Gastroesophageal sphincter (tissue), 4 donors: Measurements from ENCODE around the gene PLA2G2A. TPM values are rescaled to one million over a fixed set of nuclear protein-coding genes. Genes with fewer than 3 reads are reported as not detected.
A peak's percentile ranks its signal among the peaks of the same experiment; 100 is the strongest.

Experiments used
- ATAC-seq: fragments of 150-250 bp; one replicate; pipeline ENCODE4 v1.9.1; 2016; ENCODE audit warnings: mild to moderate bottlenecking, moderate library complexity
- H3K27ac ChIP-seq, 4 donors: fragments of 200-600 bp; sonication (generic) in 3 of 4; 1 replicate in 3 of 4; 2 replicates in 1 of 4; pipeline ENCODE4 v1.5.1; 2016 to 2019
- H3K27me3 ChIP-seq: fragments of 200-600 bp; sonication (generic); one replicate; pipeline ENCODE4 v1.5.1; 2019
- H3K36me3 ChIP-seq, 2 donors: fragments of 200-600 bp; sonication (generic); one replicate each; pipeline ENCODE4 v1.5.1; 2019; ENCODE audit warnings: control low read depth in 1 of 2
- H3K4me1 ChIP-seq, 3 donors: fragments of 200-600 bp; sonication (generic); 1 replicate in 2 of 3; 2 replicates in 1 of 3; pipeline ENCODE4 v1.5.1; 2016 to 2019; ENCODE audit warnings: control low read depth in 2 of 3
- H3K4me3 ChIP-seq, 2 donors: fragments of 200-600 bp; sonication (generic); one replicate each; pipeline ENCODE4 v1.5.1; 2019; ENCODE audit warnings: mild to moderate bottlenecking in 1 of 2, moderate library complexity in 1 of 2
- H3K9me3 ChIP-seq, 3 donors: fragments of 200-600 bp; sonication (generic); one replicate each; pipeline ENCODE4 v1.5.1; 2017 to 2019; ENCODE audit warnings: control low read depth in 2 of 3
- CTCF ChIP-seq, 4 experiments: fragments of 200-600 bp in 2 of 4; fragments of 450-650 bp in 2 of 4; sonication (generic) in 1 of 4; IDR thresholded peaks; one replicate each; pipeline ENCODE4 v1.5.1; 2017 to 2019; ENCODE audit warnings: antibody characterized with exemption in 4 of 4, mild to moderate bottlenecking in 2 of 4, moderate library complexity in 2 of 4
- EP300 ChIP-seq: sonication (generic); formaldehyde crosslinking; IDR thresholded peaks from one replicate; pipeline ENCODE4 v1.6.1; 2017; ENCODE audit warnings: antibody characterized with exemption, mild to moderate bottlenecking
- POLR2A ChIP-seq, 2 donors: fragments of 450-650 bp; IDR thresholded peaks; one replicate each; pipeline ENCODE4 v1.6.1; 2017; ENCODE audit warnings: antibody characterized with exemption in 2 of 2, mild to moderate bottlenecking in 2 of 2, moderate library complexity in 1 of 2
- POLR2AphosphoS5 ChIP-seq: sonication (generic); formaldehyde crosslinking; IDR thresholded peaks from one replicate; pipeline ENCODE4 v1.6.1; 2017; ENCODE audit warnings: antibody characterized with exemption
- WGBS, 2 donors: methylation state at CpG; one replicate each; pipeline ENCODE4 v1.1.5; 2018; ENCODE audit warnings: low coverage in 1 of 2; 5-methylcytosine and 5-hydroxymethylcytosine counted together
- total RNA-seq, 4 donors: library from RNA; depleted of rRNA; stranded (reverse); fragments of >200 nt; gene quantifications; one replicate each; pipeline ENCODE4 v1.1.0, GENCODE V29; 2016

The PLA2G2A gene
- 100 to 1,000 TPM in 1 of 4 donors, 10 to 100 TPM in 3; 16.5 to 300 (median 96.0) TPM for total RNA-seq

GRCh38 chr1:19979494-19979977 lies at the start of gene PLA2G2A:
PLA2G2A (minus strand) TSS chr1:19979618; CDS start chr1:19978773, 845 bp downstream.
- ATAC-seq: peak; percentile 76
- 69% methylated on average over 5 of the region's 8 CpGs; no CpG with 5 or more reads in 1 of the 2 donors for WGBS, 2 donors
- H3K9me3 ChIP-seq: no peaks in the 10 kb centered on the region
- peaks cover 0 to 40% (median 9%) of the 10 kb centered on the region in 3 donors for H3K4me1 ChIP-seq
- H3K27ac ChIP-seq: peak within 1 kb of the TSS in 3 of 4 donors; percentile 30 to 45 (median 32)
- H3K27me3 ChIP-seq: no peaks in the 10 kb centered on the region
- no peaks in the 10 kb centered on the region for H3K36me3 ChIP-seq
- H3K4me3 ChIP-seq: no peak within 1 kb of the TSS
- TF ChIP-seq CTCF (IDR thresholded peaks at IDR 0.05) (no peak), EP300 (no peak), POLR2AphosphoS5 (peak; percentile 71), POLR2A (IDR thresholded peaks at IDR 0.05) (peak in 1 of 2 donors; percentile 23)

GRCh38 chr1:20028726-20029125 lies 49.3 kb upstream of the PLA2G2A start:
- no peak overlapping the region for H3K4me3 ChIP-seq
- ATAC-seq: no peak
- H3K27ac ChIP-seq: no peak overlapping the region
- no peaks in the 10 kb centered on the region for H3K36me3 ChIP-seq
- no peaks in the 10 kb centered on the region for H3K4me1 ChIP-seq
- TF ChIP-seq CTCF (IDR thresholded peaks at IDR 0.05): no peak
- no peak for TF ChIP-seq EP300
- no peak for TF ChIP-seq POLR2AphosphoS5
- no peak for TF ChIP-seq POLR2A (IDR thresholded peaks at IDR 0.05)
- H3K9me3 ChIP-seq: peaks cover 0 to 2% (median 0%) of the 10 kb centered on the region in 3 donors
- H3K27me3 ChIP-seq: peaks cover 5% of the 10 kb centered on the region
- 17 to 66% methylated on average over 1 to 2 of the region's 5 CpGs for WGBS, 2 donors

GRCh38 chr1:20028125-20028524 lies 48.7 kb upstream of the PLA2G2A start:
- Histone ChIP-seq H3K27me3 (peaks cover 5% of the 10 kb centered on the region), H3K4me1 (no peaks in the 10 kb centered on the region), H3K36me3 (no peaks in the 10 kb centered on the region), H3K27ac (no peak overlapping the region), H3K4me3 (no peak overlapping the region), H3K9me3 (peaks cover 0 to 8% (median 0%) of the 10 kb centered on the region in 3 donors)
- WGBS, 2 donors: 83 to 84% methylated on average over 1 to 5 of the region's 5 CpGs
- ATAC-seq: no peak
- TF ChIP-seq EP300 (no peak), POLR2A (IDR thresholded peaks at IDR 0.05) (no peak), POLR2AphosphoS5 (no peak), CTCF (IDR thresholded peaks at IDR 0.05) (no peak)

- no peaks in the 10 kb centered on the region for H3K4me1 ChIP-seq
- peaks cover 0 to 31% (median 0%) of the 10 kb centered on the region in 3 donors for H3K9me3 ChIP-seq
- WGBS, 2 donors: 78 to 83% methylated on average over 1 of the region's 1 CpG
- TF ChIP-seq EP300: no peak
- no peaks in the 10 kb centered on the region for H3K36me3 ChIP-seq
- no peak for ATAC-seq
- H3K27ac ChIP-seq: no peak overlapping the region
- H3K27me3 ChIP-seq: no peaks in the 10 kb centered on the region
- no peak overlapping the region for H3K4me3 ChIP-seq
Measured at GRCh38 chr1:20017741-20018140, 38.3 kb upstream of the PLA2G2A start.

DNA sequence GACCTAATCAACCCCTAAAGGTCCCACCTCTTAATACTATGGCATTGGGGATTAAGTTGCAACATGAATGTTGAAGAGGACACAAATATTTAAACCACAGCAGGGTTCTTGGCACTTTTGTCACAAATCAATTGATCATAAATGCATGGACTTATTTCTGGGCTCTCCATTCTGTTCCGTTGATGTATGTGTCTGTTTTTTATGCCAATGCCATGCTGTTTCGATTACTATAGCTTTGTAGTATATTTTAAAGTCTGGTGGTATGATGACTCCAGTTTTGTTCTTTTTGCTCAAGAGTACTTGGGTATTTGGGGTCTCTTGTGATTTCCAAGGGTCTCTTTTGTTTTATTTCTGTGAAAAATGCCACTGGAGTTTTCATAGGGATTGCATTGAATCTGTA lies 34.7 kb upstream of the PLA2G2A start:
- no peaks in the 10 kb centered on the region for H3K36me3 ChIP-seq
- H3K9me3 ChIP-seq: peaks cover 0 to 31% (median 0%) of the 10 kb centered on the region in 3 donors
- ATAC-seq: no peak
- no peak for TF ChIP-seq POLR2A (IDR thresholded peaks at IDR 0.05)
- TF ChIP-seq POLR2AphosphoS5: no peak
- no peak for TF ChIP-seq CTCF (IDR thresholded peaks at IDR 0.05)
- no peak for TF ChIP-seq EP300
- H3K4me3 ChIP-seq: no peak overlapping the region
- no peaks in the 10 kb centered on the region for H3K4me1 ChIP-seq
- WGBS, 2 donors: 72 to 73% methylated on average over 2 of the region's 2 CpGs
- H3K27ac ChIP-seq: no peak overlapping the region
- no peaks in the 10 kb centered on the region for H3K27me3 ChIP-seq
